VCaP (cell line): Measurements from ENCODE around the gene CC2D2A.
"Not testable (repeated sequence)": the region's sequence is repeated elsewhere in the genome, so short reads cannot be mapped to it uniquely, and the experiment has no call there.

Source experiments
- H3K27ac ChIP-seq: fragments of 450-650 bp; 2 replicates; pipeline ENCODE4 v1.5.1; 2017
- CTCF ChIP-seq: fragments of 450-650 bp; conservative IDR thresholded peaks from 2 replicates; pipeline ENCODE4 v1.5.1; 2017; ENCODE audit warnings: mild to moderate bottlenecking, moderate library complexity

CC2D2A gene

GRCh38 chr4:15516494-15516893, 46.8 kb downstream of the CC2D2A start:
- TF ChIP-seq CTCF, result no peak

DNA sequence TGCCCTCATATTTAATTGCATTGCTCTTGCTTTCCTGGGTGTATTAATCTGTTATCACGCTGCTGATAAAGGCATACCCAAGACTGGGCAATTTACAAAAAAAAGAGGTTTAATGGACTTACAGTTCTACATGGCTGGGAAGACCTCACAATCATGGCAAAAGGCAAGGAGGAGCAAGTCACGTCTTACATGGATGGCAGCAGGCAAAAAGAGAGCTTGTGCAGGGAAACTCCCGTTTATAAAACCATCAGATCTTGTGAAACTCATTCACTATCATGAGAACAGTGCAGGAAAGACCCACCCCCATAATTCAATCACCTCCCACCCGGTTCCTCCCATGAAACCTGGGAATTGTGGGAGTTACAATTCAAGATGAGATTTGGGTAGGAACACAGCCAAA, 48.0 kb downstream of the CC2D2A start:
- not testable (repeated sequence) for H3K27ac ChIP-seq

More at GRCh38 chr4:15516494-15516893, 46.8 kb downstream of the CC2D2A start:
- H3K27ac ChIP-seq, result no peak overlapping the region

GRCh38 chr4:15521442-15522039, 51.9 kb downstream of the CC2D2A start:
- H3K27ac ChIP-seq, result no peak overlapping the region
- TF ChIP-seq CTCF, result no peak

- no peak for TF ChIP-seq CTCF
- no peak overlapping the region for H3K27ac ChIP-seq
These were observed 55.4 kb downstream of the CC2D2A start for GRCh38 chr4:15525080-15525479.

DNA sequence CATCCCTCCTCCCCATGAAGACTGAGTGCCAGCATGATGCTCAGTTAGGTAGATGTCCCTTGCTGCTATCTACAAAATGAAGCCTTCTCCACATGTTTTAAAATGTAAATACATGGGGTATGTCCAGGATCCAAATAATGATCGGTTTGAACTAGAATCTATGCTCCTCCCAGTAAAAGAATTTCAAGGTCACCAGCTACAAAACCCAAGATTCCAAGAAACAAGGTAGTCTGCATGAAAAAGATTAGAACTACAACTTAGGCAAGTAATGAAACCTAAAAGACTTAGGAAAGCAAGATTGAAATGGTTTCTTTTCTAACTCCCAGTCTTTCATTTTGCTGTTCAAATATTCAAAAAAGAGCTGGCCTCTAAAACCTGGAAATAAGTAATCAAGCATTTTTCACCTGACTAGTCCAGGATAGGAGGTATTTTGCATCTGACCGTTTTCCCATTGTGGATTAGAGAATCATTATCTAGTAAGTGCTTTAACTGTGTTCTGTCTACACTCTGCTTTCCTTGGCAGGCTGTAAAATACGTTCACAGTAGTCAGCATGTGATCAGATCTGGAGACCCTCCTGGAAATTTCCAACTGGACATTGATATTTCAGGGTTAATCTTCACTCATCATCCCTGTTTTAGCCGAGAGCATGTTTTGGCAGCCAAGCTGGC, 57.4 kb downstream of the CC2D2A start:
- no peak overlapping the region for H3K27ac ChIP-seq
- TF ChIP-seq CTCF, result no peak

- TF ChIP-seq CTCF, result no peak
These were observed 62.1 kb downstream of the CC2D2A start for GRCh38 chr4:15531792-15532191.

DNA sequence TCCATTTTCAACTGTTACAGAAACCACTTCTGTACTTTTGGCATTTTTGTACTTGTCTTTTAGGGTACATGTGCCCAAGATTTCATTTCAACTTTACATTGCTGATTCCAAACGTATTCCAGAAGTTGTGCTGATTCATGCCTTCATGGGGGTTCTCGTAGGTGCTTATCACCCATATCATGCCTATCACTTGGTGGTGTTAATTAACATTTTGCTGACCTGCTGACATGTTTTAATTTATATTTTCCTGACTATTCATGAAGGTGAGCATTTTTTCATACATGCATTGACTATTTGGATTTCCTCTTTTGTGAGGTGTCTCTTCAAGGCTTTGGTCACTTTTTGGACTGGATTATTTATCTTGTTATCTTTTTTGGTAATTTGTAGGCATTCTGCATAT, 64.1 kb downstream of the CC2D2A start:
- no peak overlapping the region for H3K27ac ChIP-seq
- no peak for TF ChIP-seq CTCF

More at GRCh38 chr4:15531792-15532191, 62.1 kb downstream of the CC2D2A start:
- no peak overlapping the region for H3K27ac ChIP-seq

DNA sequence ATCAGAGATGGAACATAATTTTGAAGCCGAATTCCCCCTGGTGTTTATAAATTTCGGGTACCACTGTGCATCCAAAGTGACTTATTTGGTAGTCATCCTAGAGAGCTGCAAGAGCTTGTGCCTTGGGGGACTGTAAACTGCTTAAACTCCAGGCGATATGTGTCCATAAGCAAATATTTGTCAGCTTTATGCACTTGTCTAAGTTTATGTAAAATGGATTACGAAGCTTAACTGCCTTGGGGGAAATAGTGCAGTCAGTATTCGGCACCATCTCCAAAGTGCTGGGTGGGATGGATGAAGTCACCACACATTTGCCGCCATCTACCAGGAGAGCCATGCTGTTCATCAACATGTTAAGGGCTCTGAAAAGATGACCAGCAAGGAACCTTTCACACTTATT, 65.9 kb downstream of the CC2D2A start:
- no peak for TF ChIP-seq CTCF
- H3K27ac ChIP-seq, result no peak overlapping the region
